Progenitor cell of endocrine pancreas (in vitro differentiated cells): ENCODE results near the gene ARL8A. TPM values are rescaled to one million over a fixed set of nuclear protein-coding genes. Genes with fewer than 3 reads are reported as not detected.
"Not testable (repeated sequence)": the region's sequence is repeated elsewhere in the genome, so short reads cannot be mapped to it uniquely, and the experiment has no call there.

ENCODE experiments used
- DNase-seq: peaks from one replicate; pipeline ENCODE4 v3.0.0; 2021; ENCODE audit warnings: low spot score; ENCODE audit not compliant: unreplicated experiment
- H3K27ac Mint-ChIP-seq: 2 replicates; pipeline ENCODE4 v1.8.0; 2021; ENCODE audit warnings: mild to moderate bottlenecking, moderate library complexity, mixed read lengths
- H3K27me3 Mint-ChIP-seq: 2 replicates; pipeline ENCODE4 v1.8.0; 2021; ENCODE audit warnings: mixed read lengths
- H3K36me3 Mint-ChIP-seq: 2 replicates; pipeline ENCODE4 v1.8.0; 2022; ENCODE audit warnings: mixed read lengths; ENCODE audit not compliant: insufficient read depth
- H3K4me1 Mint-ChIP-seq: 2 replicates; pipeline ENCODE4 v1.8.0; 2021; ENCODE audit warnings: low read depth, mixed read lengths
- H3K4me3 Mint-ChIP-seq: 2 replicates; pipeline ENCODE4 v1.8.0; 2021; ENCODE audit warnings: low read depth, mild to moderate bottlenecking, moderate library complexity, mixed read lengths
- H3K9me3 Mint-ChIP-seq: 2 replicates; pipeline ENCODE4 v1.8.0; 2021; ENCODE audit warnings: low read depth, mixed read lengths
- total RNA-seq: library from RNA; stranded (reverse); gene quantifications from 2 replicates; pipeline ENCODE4 v1.2.1, GENCODE V29; 2021
- TF ChIP-seq, protein P1 (sequence below): fragments of 200-600 bp; sonication (generic); IDR thresholded peaks from one replicate; pipeline ENCODE4 v1.5.0; 2021; ENCODE audit warnings: antibody characterized with exemption, mild to moderate bottlenecking; ENCODE audit not compliant: unreplicated experiment

ARL8A gene
- total RNA-seq, 1 donor from 2014 or later: 43.7 TPM

DNA sequence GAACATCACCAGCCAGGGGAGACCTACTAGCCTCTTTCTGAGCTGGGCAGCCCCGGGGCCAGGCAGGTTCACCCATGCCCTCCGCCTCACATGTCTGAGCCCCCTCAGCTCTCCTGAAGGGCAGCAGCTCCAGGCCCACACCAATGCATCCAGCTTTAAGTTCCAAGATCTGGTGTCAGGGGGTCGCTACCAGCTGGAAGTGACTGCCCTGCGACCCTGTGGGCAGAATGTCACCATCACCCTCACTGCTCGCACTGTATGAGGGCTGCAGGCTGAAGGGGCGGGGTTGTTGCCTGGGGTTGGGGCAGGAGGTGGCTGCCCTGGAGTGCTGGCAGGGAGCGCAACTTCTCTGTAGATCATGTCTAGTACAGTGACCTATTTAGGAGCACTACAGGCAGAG lies 24.3 kb upstream of the ARL8A start:
- no peaks in the 10 kb centered on the region for H3K9me3 Mint-ChIP-seq
- TF ChIP-seq, protein P1, sequence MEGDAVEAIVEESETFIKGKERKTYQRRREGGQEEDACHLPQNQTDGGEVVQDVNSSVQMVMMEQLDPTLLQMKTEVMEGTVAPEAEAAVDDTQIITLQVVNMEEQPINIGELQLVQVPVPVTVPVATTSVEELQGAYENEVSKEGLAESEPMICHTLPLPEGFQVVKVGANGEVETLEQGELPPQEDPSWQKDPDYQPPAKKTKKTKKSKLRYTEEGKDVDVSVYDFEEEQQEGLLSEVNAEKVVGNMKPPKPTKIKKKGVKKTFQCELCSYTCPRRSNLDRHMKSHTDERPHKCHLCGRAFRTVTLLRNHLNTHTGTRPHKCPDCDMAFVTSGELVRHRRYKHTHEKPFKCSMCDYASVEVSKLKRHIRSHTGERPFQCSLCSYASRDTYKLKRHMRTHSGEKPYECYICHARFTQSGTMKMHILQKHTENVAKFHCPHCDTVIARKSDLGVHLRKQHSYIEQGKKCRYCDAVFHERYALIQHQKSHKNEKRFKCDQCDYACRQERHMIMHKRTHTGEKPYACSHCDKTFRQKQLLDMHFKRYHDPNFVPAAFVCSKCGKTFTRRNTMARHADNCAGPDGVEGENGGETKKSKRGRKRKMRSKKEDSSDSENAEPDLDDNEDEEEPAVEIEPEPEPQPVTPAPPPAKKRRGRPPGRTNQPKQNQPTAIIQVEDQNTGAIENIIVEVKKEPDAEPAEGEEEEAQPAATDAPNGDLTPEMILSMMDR: no peak
- no peak overlapping the region for H3K27ac Mint-ChIP-seq
- no peak for DNase-seq
- no peaks in the 10 kb centered on the region for H3K36me3 Mint-ChIP-seq
- peaks cover 3% of the 10 kb centered on the region for H3K27me3 Mint-ChIP-seq
- peaks cover 3% of the 10 kb centered on the region for H3K4me1 Mint-ChIP-seq
- H3K4me3 Mint-ChIP-seq: no peak overlapping the region

DNA sequence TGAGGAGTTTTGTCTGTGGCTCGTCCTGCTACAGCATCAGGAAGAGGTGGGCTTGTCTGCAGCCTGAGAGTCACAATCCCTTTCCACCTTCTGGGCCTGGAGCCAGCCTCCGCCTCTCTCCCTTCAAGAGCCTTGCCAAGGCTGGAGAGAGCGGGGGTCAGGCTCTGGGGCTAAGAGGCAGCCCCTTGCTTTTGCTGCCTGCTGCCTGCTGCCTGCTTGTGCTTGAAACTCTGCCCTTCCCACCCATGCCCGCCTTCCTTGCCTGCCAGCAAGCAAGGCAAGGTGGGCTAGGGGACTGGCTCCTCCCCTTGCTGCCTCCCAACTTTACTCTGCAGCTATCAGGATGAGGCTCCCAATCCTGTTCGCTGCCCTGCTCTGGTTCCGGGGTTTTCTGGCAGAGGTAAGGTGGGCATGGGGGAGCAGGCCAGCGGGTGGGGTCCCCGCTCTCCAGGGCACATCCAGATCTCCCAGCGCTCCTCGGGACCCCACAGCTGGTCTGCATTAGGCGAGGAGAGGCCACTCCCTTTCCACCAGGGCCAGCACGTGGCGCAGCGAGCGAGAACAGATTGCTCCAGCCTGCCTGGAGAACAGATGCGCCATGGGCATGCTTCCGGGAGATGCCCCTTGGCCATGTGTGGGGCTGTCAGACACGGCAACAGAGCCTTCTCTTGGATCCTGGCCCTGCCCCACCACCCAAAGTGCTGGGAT lies 23.3 kb upstream of the ARL8A start:
- peaks cover 4% of the 10 kb centered on the region for H3K4me1 Mint-ChIP-seq
- no peak overlapping the region for H3K4me3 Mint-ChIP-seq
- no peak for DNase-seq
- H3K36me3 Mint-ChIP-seq: no peaks in the 10 kb centered on the region
- H3K27me3 Mint-ChIP-seq: peaks cover 3% of the 10 kb centered on the region
- TF ChIP-seq, protein P1: no peak
- no peaks in the 10 kb centered on the region for H3K9me3 Mint-ChIP-seq
- no peak overlapping the region for H3K27ac Mint-ChIP-seq

DNA sequence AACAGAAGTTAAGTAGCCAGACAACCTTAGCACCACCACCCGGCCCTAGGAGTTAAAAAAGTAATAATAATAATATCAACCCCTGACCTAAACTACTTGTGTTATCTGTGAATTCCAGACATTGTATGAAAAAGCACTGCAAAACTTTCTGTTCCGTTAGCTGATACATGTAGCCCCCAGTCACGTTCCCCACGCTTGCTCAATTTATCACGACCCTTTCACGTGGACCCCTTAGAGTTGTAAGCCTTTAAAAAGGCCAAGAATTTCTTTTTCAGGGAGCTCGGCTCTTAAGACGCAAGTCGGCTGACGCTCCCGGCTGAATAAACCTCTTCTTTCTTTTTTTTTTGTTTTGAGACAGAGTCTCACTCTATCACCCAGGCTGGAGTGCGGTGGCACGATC lies 22.5 kb upstream of the ARL8A start:
- H3K27ac Mint-ChIP-seq, H3K9me3 Mint-ChIP-seq, H3K4me3 Mint-ChIP-seq, H3K36me3 Mint-ChIP-seq, H3K4me1 Mint-ChIP-seq, H3K27me3 Mint-ChIP-seq, DNase-seq: not testable (repeated sequence)

DNA sequence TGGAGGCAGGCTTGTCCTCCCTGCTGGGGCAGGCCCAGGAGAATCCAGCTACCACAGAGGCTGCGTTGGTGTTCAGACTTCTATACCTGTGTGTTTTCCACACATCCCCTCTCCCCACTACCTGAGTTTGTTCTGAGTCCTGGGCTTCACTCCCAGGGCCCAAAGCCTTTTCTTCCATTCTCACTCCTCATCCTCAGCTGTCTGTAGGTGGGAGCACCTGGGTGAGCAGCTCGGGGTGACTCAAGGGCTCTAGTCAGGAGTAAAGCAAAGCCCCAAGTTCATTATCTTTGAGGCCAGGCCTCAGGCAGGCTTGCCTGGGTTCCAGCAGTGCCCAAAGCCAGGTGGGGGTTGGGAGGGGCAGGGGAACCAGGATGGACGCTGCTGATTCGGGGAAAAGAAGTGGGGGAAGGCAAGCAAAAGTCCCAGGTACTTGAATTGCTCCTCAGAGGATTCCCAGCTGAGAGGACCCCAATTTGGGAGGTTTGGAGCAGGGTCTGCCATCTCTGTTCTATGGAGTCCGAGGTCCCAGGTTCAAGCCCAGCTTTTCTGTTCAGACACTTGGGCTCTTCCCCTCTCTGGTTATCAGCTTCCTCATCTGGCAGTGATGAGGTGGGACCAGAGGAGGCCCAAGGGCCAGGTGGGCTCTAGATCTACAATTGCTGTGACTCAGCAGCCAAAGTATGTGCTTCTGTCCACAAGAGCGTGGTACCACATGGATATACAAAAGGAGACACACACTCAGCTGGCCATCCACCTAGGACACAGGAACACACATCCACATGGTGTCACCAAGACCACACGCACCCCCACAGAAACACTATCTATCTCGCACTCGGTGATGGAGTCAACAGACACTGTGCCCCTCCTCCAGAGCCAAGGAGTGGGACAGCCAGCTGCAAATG lies 21.7 kb upstream of the ARL8A start:
- H3K36me3 Mint-ChIP-seq: no peaks in the 10 kb centered on the region
- no peak overlapping the region for H3K4me3 Mint-ChIP-seq
- DNase-seq: no peak
- peaks cover 6% of the 10 kb centered on the region for H3K27me3 Mint-ChIP-seq
- no peak overlapping the region for H3K27ac Mint-ChIP-seq
- H3K9me3 Mint-ChIP-seq: no peaks in the 10 kb centered on the region
- H3K4me1 Mint-ChIP-seq: peaks cover 8% of the 10 kb centered on the region
- TF ChIP-seq, protein P1: no peak

DNA sequence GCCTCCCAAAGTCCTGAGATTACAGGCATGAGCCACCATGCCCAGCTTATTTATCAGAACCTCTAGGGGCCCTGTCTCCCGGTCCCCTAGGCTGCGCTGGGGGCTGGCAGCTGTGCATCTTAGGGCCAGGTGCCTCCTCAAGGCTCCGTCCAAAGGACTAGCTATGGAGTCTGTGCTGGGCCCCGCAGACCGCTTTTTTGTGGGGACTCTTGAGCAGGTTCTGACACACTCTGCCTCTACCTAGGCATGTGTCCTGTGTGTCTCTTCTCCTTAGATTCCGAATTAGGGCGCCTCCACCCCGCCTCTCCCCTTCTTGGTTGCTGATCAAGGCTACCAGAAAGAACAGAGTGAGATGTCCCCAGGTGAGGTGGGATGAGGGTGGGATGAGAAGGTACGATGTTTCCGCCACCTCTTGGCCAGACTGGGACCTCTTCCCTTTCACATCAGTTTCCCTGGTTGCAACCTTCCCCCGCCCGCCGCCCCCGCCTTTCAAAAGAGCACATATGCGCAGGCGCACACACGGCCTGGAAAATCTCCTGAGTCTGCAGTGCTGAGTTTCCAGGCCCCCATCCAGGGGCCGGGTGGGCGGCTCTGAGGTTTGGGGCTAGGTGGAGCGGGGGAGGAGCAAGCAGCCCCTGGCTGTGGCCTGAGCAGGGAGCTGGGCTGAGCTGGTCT lies 20.9 kb upstream of the ARL8A start:
- no peak for DNase-seq
- no peaks in the 10 kb centered on the region for H3K9me3 Mint-ChIP-seq
- peaks cover 10% of the 10 kb centered on the region for H3K27me3 Mint-ChIP-seq
- H3K4me1 Mint-ChIP-seq: peaks cover 8% of the 10 kb centered on the region
- TF ChIP-seq, protein P1: no peak
- H3K36me3 Mint-ChIP-seq: no peaks in the 10 kb centered on the region
- no peak overlapping the region for H3K27ac Mint-ChIP-seq
- no peak overlapping the region for H3K4me3 Mint-ChIP-seq
